H1 (cell line): ENCODE data around the gene FANCE.

Experiments
- CHD1 ChIP-seq: IDR thresholded peaks from 2 replicates; pipeline ENCODE4 v1.6.1; 2012; ENCODE audit warnings: low read depth, low read length, improper control_type of control experiment
- CREB1 ChIP-seq: IDR thresholded peaks from 2 replicates; pipeline ENCODE4 v1.6.1; 2012; ENCODE audit warnings: inconsistent platforms
- EP300 ChIP-seq, 2 experiments: IDR thresholded peaks; 1 replicate in 1 of 2; 2 replicates in 1 of 2; pipeline ENCODE4 v1.6.1; 2011 to 2012; ENCODE audit warnings: low read depth in 2 of 2, low read length in 2 of 2, mild to moderate bottlenecking in 2 of 2, borderline replicate concordance in 1 of 2, inconsistent platforms in 1 of 2, moderate library complexity in 1 of 2
- EZH2 ChIP-seq: fragments of 200-600 bp; sonication (generic); IDR thresholded peaks from 2 replicates; pipeline ENCODE4 v1.7.1; 2012; ENCODE audit warnings: low read depth, mild to moderate bottlenecking, moderate library complexity, low read length, inconsistent platforms; ENCODE audit not compliant: severe bottlenecking
- HDAC6 ChIP-seq: IDR thresholded peaks from one replicate; pipeline ENCODE4 v1.7.1; 2012; ENCODE audit warnings: low read depth, mild to moderate bottlenecking, inconsistent platforms, low read length, moderate library complexity
- JUND ChIP-seq: IDR thresholded peaks from 2 replicates; pipeline ENCODE4 v1.6.1; 2011; ENCODE audit warnings: mild to moderate bottlenecking, improper control_type of control experiment, low read length
- KDM4A ChIP-seq: IDR thresholded peaks from one replicate; pipeline ENCODE4 v1.7.1; 2012; ENCODE audit warnings: low read depth, mild to moderate bottlenecking, moderate library complexity, low read length, inconsistent platforms; ENCODE audit not compliant: severe bottlenecking
- NANOG ChIP-seq: IDR thresholded peaks from 2 replicates; pipeline ENCODE4 v1.6.1; 2011; ENCODE audit warnings: low read length, low read depth, mild to moderate bottlenecking, inconsistent platforms; ENCODE audit not compliant: insufficient read depth, poor library complexity, severe bottlenecking
- POLR2A ChIP-seq, 2 experiments: IDR thresholded peaks; 1 replicate in 1 of 2; 2 replicates in 1 of 2; pipeline ENCODE4 v1.6.1; 2011; ENCODE audit warnings: low read depth in 2 of 2, low read length in 2 of 2, mild to moderate bottlenecking in 2 of 2; ENCODE audit errors: control extremely low read depth in 1 of 2
- POLR2AphosphoS5 ChIP-seq: IDR thresholded peaks from 2 replicates; pipeline ENCODE4 v1.6.1; 2011; ENCODE audit warnings: low read depth, low read length
- RXRA ChIP-seq: IDR thresholded peaks from 2 replicates; pipeline ENCODE4 v1.6.1; 2011; ENCODE audit warnings: low read depth, mild to moderate bottlenecking, low read length, moderate library complexity; ENCODE audit not compliant: insufficient read depth
- SP1 ChIP-seq: IDR thresholded peaks from 2 replicates; pipeline ENCODE4 v1.6.1; 2011; ENCODE audit warnings: low read depth, low read length
- TBP ChIP-seq: IDR thresholded peaks from 2 replicates; pipeline ENCODE4 v1.6.1; 2011; ENCODE audit warnings: low read depth, low read length, improper control_type of control experiment
- TF ChIP-seq, protein P1 (sequence below), 3 experiments: IDR thresholded peaks; 1 replicate in 2 of 3; 2 replicates in 1 of 3; pipeline versions ENCODE4 v1.5.1 to v1.6.1; 2011; ENCODE audit warnings: low read length in 3 of 3, mild to moderate bottlenecking in 3 of 3, inconsistent platforms in 2 of 3, low read depth in 1 of 3, moderate library complexity in 1 of 3; ENCODE audit not compliant: insufficient read depth in 1 of 3; ENCODE audit errors: control extremely low read depth in 1 of 3

- TF ChIP-seq EP300 (IDR thresholded peaks at IDR 0.05; ENCODE audit: borderline replicate concordance in 1 of 2, low read depth in 2 of 2, low read length in 2 of 2): no peak
- TF ChIP-seq CREB1: no peak
- TF ChIP-seq KDM4A: peak; percentile 19
- no peak for TF ChIP-seq TBP
- TF ChIP-seq, protein P1, sequence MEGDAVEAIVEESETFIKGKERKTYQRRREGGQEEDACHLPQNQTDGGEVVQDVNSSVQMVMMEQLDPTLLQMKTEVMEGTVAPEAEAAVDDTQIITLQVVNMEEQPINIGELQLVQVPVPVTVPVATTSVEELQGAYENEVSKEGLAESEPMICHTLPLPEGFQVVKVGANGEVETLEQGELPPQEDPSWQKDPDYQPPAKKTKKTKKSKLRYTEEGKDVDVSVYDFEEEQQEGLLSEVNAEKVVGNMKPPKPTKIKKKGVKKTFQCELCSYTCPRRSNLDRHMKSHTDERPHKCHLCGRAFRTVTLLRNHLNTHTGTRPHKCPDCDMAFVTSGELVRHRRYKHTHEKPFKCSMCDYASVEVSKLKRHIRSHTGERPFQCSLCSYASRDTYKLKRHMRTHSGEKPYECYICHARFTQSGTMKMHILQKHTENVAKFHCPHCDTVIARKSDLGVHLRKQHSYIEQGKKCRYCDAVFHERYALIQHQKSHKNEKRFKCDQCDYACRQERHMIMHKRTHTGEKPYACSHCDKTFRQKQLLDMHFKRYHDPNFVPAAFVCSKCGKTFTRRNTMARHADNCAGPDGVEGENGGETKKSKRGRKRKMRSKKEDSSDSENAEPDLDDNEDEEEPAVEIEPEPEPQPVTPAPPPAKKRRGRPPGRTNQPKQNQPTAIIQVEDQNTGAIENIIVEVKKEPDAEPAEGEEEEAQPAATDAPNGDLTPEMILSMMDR (IDR thresholded peaks at IDR 0.05; ENCODE audit: control extremely low read depth in 1 of 3, insufficient read depth in 1 of 3, low read depth in 1 of 3, low read length in 3 of 3): no peak
- TF ChIP-seq JUND: no peak
- TF ChIP-seq HDAC6: no peak
- TF ChIP-seq NANOG: no peak
- TF ChIP-seq SP1: no peak
- TF ChIP-seq POLR2A (IDR thresholded peaks at IDR 0.05; ENCODE audit: control extremely low read depth in 1 of 2, low read depth in 2 of 2, low read length in 2 of 2): peak in 1 of 2 experiments; percentile 34; a peak in 2 of 3 replicates
- peak; percentile 62 for TF ChIP-seq POLR2AphosphoS5
- TF ChIP-seq EZH2: no peak
- no peak for TF ChIP-seq CHD1
- TF ChIP-seq RXRA: no peak
Measured at GRCh38 chr6:35469751-35470662, 17.9 kb downstream of the FANCE start.
